Fibroblast of pulmonary artery (primary cell): ENCODE data around the gene ZC2HC1C.
"Not testable (repeated sequence)": the region's sequence is repeated elsewhere in the genome, so short reads cannot be mapped to it uniquely, and the experiment has no call there.

Experiments
- DNase-seq: peaks from one replicate; pipeline ENCODE4 v3.0.0-alpha.2; 2010; ENCODE audit warnings: low read depth
- H3K4me3 ChIP-seq: replicated peaks from 2 replicates; pipeline ENCODE4 v1.5.1; 2011; ENCODE audit warnings: low read depth, mild to moderate bottlenecking, control low read depth, low read length, moderate library complexity
- TF ChIP-seq, protein P1 (sequence below): IDR thresholded peaks from 2 replicates; pipeline ENCODE4 v1.5.1; 2011; ENCODE audit warnings: mild to moderate bottlenecking, control low read depth, low read length, inconsistent platforms; ENCODE audit errors: missing control alignments

The ZC2HC1C gene

DNA sequence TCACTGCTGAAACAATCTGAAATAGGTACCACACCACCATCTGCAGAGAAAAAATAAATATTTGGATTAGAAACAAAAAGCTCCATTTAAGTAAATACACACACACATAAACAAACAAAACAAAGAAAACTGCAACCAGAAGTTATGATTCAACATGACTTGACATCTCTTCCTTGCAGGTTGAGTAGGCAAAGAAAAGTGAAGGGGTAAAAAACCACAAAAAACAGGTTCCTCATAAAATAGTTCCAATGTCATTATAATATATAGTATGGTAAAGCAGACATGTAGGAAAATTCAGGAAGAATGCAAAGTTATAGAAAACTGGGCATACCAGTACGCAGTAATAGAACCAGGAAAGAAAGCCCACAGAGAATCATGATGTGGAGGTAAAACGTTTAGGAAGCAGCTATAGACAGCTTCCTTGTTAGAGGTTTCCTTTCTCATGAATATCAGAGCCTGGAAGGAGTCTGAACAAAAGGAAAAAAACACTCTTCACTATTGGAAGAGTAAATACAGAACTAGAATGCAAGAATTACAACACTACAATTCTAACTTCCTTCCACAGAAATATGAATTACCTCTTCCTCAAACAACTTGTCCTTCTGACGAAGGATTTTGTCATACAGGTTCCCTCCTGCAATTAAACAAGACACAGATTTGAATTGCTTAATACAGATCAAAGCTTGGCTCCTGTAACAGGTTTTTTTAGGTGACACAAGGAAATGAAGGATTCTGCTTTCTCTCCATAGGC is 51.3 kb downstream of the ZC2HC1C start:
- no peak overlapping the region for H3K4me3 ChIP-seq
- TF ChIP-seq, protein P1, sequence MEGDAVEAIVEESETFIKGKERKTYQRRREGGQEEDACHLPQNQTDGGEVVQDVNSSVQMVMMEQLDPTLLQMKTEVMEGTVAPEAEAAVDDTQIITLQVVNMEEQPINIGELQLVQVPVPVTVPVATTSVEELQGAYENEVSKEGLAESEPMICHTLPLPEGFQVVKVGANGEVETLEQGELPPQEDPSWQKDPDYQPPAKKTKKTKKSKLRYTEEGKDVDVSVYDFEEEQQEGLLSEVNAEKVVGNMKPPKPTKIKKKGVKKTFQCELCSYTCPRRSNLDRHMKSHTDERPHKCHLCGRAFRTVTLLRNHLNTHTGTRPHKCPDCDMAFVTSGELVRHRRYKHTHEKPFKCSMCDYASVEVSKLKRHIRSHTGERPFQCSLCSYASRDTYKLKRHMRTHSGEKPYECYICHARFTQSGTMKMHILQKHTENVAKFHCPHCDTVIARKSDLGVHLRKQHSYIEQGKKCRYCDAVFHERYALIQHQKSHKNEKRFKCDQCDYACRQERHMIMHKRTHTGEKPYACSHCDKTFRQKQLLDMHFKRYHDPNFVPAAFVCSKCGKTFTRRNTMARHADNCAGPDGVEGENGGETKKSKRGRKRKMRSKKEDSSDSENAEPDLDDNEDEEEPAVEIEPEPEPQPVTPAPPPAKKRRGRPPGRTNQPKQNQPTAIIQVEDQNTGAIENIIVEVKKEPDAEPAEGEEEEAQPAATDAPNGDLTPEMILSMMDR = no peak
- DNase-seq = no peak

DNA sequence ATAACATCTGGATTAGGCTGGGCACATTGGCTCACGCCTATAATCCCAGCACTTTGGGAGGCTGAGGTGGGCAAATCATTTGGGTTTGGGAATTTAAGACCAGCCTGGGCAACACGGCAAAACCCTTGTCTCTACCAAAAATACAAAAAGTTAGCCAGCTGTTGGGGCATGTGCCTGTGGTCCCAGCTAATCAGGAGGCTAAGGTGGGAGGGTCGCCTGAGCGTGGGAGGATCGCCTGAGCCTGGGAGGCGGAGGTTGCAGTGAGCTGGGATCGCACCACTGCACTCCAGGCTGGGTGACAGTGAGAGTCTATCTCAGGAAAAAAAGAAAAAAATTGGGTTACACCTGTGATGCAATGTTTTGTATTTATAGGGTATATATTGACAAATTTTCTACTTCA is 52.1 kb downstream of the ZC2HC1C start:
- DNase-seq = no peak
- TF ChIP-seq, protein P1 = no peak
- no peak overlapping the region for H3K4me3 ChIP-seq

DNA sequence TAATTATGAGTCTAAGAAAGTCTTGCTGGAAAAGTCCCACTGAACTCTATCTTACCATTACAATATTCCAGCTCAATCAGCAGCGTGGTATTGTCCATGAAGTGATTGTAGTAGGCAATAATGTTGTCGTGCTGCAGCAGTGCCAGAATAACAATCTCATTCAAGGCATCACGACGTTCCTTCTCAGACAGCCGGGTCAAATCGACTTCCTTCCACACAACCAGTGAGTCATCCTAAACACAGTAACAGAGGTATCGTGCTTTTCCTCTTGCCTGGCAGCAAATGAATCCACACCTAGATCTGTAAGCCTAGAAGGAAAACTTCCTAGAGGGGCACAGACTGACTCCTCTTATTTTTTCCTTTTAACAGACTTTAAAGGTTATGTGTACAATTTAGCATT is 54.5 kb downstream of the ZC2HC1C start:
- DNase-seq = peak; percentile 91
- TF ChIP-seq, protein P1 = no peak

DNA sequence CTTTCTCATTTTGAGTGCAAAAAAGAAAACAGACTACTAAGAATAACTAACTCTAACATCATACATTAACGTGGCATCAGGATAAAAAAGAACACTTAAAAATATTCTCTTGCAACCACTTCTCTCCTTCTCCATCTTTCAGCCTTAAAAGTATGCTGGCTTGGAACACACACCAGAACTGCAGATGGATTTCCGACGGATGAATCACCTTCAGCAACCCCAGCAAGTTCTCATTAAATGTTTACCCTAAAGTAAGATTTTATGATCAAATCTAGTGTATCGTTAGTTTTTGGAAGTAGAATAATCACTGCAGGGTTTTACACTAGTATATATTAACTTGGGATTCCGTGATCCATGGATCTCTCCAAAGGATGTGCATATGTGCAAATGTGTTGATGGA is 56.2 kb downstream of the ZC2HC1C start:
- TF ChIP-seq, protein P1 = no peak
- peak; percentile 76 for DNase-seq
- H3K4me3 ChIP-seq = peak overlapping the region; percentile 65

More for the DNA sequence above, 54.5 kb downstream of the ZC2HC1C start:
- H3K4me3 ChIP-seq = no peak overlapping the region

DNA sequence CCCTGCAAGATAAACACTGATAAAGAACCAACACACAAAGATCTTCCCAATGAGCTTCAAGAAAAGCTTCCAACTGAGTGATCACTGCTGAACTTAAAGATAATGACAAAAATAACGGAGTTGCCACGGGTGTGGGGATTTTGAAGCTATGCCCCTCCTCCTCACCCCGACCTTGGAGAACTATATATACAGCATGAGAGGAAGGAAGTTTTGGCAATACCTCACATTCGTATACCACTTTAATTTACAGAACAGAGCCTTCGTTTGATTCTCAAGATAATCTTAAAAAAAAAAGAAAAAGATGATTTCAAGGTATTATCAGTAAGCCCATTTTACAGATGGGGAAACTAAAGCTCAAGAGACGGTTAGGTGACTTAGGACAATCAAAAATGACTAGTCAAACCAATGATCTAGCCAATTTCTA is 56.7 kb downstream of the ZC2HC1C start:
- TF ChIP-seq, protein P1 = no peak
- no peak for DNase-seq
- H3K4me3 ChIP-seq = peak overlapping the region; percentile 65

DNA sequence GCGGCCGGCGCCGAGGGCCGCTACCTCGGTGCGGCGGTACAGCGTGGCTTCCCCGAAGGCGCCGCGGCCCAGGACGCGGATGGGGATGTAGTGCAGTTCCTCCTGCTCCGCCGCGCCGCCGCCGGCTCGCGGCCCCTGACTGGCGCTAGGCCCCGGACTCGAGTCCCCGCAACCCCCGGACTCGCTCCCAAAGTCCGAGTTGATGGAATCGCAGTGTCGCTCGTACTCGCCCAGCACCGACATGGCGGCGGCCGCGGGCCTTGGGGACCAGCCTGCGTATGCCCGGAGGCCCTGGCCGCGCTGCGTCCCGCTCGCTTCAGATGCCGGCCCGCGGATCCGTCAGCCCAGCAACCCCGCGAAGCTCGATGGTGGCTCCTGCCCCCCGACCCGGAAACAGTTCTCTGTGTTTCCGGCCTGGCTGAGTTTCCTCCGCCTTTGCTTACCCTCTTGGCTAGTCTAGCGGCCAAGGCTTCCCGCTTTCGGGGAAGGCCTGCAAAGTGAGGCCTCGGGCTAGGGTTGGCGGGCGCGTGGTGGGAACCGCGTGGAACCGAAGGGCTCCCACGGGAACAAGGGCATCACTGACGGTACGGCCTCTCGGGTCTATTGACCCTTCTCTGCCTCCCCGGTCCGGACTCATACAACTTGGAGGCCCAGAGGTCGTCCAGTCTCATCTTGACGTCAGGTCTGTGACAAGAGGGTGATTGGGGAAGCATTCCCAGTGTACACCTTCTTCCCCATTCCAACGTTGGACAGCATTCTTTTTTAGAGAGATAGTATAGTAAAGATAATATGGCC is 57.4 kb downstream of the ZC2HC1C start, which contains the start of gene NEK9:
TSS of gene NEK9 (minus strand) at position 370 of the 795 bp plus-strand sequence. CDS start at position 243, 127 bp downstream.
- peak; percentile 80 for DNase-seq
- TF ChIP-seq, protein P1 = no peak
- peak within 1 kb of the TSS; percentile 65 for H3K4me3 ChIP-seq

DNA sequence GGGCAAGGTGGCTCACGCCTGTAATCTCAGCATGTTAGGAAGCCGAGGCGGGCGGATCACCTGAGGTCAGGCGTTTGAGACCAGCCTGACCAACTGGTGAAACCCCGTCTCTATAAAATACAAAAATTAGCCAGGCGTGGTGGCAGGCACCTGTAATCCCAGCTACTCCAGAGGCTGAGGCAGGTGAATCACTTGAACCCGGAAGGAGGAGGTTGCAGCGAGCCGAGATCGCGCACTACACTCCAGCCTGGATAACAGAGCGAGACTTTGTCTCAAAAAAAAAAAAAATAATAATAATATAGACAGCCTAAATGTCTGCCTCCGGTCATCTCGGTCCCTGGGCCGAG is 58.0 kb downstream of the ZC2HC1C start:
- H3K4me3 ChIP-seq = peak overlapping the region; percentile 65
- DNase-seq = not testable (repeated sequence)
